ENCODE measurements around the gene RPH3AL.
"Not testable (repeated sequence)": the region's sequence is repeated elsewhere in the genome, so short reads cannot be mapped to it uniquely, and the experiment has no call there.

Gene RPH3AL

DNA sequence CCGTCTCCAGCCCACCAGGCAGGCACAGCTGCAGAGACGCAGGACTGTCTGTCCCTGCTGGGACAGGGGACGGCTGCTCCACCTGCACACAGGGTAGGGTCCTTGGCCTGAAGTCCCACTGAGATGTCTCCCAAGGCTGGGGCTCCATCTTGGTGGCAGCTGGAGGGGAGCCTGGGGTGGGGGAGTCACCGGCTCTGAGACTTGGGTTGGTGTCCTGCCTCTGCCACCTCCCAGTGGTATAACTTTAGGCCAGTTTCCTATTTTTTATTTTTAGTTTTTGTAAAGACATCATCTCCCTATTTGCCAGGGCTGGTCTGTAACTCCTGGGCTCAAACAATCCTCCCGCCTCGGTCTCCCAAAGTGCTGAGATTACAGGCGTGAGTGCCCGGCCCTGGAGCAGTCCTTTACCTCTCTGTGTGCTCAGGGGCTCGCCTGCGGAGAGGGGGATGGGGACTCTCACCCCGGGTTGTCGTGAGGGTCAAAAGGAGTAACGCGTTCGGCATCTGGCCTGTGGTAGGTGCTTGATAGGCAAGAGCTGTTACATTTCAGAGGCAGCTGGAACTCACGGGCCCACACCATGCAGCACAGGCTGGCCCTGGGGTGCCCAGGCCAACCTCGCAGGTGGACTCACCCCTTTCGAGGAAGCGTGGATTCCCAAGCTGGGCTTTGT, 124.5 kb downstream of the RPH3AL start:
- peak in 3 of 42 donors; percentile 11 to 28 (median 25) for DNase-seq
- intact Hi-C loops (cut with DNase I) = no loop called here

DNA sequence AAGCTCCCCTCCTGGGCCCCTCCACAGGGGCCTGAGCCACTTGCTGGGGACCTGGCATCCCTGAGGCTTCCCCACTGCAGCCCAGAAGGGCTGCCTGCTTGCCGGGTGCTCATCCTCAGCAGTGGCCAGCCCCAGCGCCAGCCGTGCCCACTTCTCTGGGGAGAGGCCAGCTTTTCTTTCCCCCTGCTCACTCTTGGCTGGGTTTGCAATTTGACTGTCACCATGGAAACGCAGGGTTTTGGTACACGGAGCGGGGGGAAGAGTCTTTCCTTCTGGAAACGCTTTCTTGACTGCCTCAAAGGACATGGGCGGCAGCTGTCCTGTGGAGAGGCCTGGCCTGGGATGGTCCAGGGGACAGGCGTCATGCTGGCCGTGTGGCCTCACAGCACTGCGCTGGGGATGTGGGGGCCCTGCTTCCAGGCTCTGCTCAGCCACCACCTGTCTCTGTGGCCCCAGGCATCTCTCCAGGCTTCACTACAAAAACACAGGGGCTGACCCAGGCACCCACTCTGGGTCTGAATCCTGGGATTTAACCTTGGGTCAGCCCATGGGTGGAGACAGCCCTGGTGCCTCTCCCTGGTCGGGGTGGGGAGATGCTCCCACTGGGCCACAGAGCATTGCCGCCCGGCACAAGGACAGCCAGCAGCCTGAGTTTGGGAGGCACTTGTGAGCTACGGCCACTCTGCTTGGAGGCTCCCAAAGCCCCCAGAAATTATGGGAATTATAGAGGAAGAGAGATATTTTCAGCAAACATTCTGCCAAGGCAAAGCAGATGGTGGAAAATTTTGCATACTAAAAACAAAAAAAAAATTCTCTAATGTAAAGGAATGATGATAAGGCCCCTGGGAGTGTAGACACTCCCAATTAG, 125.3 kb downstream of the RPH3AL start:
- intact Hi-C loops (cut with DNase I) = no loop called here
- DNase-seq = peak in 26 of 42 donors; percentile 19 to 67 (median 38)

DNA sequence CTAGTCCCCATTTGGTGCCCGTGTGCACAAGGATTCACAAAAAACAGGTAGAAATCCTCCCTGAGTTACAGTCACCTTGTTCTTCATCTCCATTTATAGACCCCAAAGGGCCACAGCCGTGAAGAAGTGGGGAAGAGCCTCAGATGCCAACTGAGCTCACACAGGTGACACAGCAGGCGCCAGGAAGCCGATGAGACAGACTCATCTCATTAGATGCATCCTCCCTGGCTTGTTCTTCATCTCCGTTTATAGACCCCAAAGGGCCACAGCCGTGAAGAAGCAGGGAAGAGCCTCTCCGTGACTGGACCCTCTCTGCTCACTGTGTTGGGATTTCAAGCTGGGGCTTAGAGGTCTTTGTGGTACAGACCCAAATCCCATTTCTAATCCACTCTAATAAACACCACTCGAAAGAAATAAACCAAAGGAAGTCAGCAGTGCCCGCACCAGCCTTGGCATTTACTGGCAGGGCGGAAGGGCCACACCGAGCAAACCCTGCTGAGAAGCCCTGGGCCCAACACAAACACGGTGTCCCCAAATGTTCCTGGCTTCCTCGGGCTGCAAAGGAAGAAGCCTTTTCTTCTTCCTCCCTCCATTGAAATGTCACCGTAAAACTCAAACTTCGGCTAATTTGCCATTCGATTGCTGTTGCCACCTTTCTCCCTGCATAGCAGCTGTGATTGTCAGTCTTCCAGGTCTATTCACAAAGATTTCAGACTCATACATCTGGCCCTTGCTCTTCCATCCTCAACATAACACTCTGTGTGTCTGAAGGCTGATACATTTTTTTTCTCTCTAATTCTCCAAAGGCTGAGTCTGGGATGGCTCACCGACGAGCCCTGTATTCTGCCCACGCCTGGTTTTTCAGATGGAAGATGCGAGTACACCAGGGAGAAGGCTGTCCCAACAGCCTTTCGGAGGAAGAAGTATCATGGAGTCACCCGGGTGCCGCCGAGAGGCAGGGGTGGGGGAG, 126.2 kb downstream of the RPH3AL start:
- DNase-seq = peak in 5 of 42 donors; percentile 6 to 48 (median 23)
- intact Hi-C loops (cut with DNase I) = no loop called here

DNA sequence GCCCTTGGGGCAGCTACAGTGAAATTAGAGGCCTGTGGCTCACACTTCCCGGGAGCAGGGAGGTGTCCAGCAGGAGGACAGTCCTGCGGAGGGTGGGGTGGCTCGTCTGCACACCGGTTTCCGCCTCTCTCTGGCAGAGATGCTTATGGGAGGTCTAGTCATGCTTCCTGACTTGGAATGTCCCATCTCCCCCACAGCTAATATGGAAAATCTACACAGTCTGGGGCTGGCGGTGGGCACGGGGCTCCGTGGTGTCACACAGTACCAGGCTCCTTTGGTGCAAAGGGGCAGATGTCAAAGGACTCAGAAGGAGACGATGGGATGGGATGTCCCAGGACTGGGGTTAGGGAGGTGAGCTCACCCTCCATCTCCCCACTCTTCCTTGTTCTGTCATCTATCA, 127.1 kb downstream of the RPH3AL start:
- DNase-seq = peak in 3 of 42 donors; percentile 5 to 20 (median 8)
- intact Hi-C loops (cut with DNase I) = no loop called here

DNA sequence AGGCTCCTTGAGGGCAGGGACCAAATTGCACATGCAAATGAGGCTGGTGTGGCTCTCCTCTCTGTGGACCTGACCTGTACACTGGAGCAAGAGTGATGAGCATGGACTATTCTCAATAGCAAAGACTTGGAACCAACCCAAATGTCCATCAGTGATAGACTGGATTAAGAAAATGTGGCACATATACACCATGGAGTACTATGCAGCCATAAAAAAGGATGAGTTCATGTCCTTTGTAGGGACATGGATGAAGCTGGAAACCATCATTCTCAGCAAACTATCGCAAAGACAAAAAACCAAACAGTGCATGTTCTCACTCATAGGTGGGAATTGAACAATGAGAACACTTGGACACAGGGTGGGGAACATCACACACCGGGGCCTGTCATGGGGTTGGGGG, 128.0 kb downstream of the RPH3AL start:
- DNase-seq; intact Hi-C loops (cut with DNase I): not testable (repeated sequence)

DNA sequence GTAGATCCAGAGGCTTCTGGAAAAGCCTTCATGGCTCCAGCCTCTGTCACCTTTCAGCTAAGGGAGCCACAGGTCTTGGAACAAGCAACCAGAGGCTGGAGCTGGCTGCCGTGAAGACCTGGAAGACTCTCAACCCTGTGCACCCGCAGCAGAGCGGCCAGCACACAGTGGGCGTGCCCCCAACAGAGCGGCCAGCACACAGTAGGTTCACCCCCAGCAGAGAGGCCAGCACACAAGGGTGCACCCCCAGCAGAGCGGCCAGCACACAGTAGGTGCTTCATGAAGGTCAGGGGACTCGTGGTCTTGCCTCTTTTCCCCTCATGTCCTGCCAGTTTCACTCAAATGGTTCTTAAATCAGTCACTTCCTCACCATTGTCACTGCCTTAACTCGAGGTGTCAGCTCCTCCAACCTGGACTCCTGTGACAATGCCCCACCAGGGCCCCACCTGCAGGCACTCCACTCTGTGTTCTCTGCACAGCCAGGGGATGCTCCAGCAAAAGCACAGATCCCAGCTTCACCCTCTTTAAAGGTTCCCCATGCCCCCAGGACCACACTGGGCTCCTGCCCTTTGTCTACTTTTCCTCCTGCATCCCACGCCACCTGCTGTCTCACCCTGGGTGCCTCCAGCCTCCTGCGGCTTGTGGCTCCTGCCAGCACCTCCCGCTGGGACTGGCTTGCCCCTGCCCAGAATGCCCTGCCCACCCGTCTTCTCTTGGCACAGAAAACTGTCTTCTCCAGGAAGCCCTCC, 128.7 kb downstream of the RPH3AL start:
- intact Hi-C loops (cut with DNase I) = no loop called here
- peak in 3 of 42 donors; percentile 9 to 22 (median 12) for DNase-seq

DNA sequence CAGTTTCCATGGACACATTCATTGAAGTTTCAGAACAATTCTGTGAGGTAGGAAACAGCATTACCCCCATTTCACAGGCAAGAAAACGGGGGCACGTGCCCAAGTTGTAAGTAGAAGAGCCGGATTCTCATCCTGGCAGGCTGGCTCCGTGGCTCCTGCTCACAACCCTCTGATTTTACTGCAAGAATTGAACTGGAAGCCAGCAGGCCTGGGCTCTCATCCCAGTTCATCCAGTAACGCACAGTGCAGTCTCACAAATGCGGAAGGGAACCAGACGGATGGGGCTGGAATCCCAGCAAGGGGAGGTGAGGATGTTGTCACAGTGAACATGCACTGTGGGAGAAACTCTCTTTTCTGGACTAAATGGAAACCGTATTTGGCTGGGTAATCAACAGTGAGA, 130.4 kb downstream of the RPH3AL start:
- intact Hi-C loops (cut with DNase I) = no loop called here
- DNase-seq = peak in 22 of 42 donors; percentile 0 to 75 (median 38)

DNA sequence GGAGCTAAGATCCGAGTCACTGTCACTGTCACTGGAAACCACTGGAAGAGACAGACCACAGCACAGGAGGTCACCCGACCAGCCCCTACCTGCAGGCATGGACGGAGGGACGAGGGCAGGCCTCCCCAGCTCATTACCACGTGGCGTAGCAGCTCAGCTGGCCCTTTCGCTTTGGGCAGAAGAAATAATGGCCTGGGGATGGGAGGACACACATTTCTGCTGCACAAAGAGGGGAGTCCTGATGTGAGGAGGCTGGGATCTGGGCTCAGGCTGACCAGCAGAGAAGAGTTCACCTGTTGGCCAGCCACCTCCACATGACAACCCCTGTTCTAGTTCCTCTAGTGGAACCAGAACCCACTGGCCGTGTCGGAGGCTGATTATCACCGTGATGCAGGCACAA, 132.9 kb downstream of the RPH3AL start:
- peak in 4 of 42 donors; percentile 1 to 18 (median 9) for DNase-seq
- intact Hi-C loops (cut with DNase I) = no loop called here

DNA sequence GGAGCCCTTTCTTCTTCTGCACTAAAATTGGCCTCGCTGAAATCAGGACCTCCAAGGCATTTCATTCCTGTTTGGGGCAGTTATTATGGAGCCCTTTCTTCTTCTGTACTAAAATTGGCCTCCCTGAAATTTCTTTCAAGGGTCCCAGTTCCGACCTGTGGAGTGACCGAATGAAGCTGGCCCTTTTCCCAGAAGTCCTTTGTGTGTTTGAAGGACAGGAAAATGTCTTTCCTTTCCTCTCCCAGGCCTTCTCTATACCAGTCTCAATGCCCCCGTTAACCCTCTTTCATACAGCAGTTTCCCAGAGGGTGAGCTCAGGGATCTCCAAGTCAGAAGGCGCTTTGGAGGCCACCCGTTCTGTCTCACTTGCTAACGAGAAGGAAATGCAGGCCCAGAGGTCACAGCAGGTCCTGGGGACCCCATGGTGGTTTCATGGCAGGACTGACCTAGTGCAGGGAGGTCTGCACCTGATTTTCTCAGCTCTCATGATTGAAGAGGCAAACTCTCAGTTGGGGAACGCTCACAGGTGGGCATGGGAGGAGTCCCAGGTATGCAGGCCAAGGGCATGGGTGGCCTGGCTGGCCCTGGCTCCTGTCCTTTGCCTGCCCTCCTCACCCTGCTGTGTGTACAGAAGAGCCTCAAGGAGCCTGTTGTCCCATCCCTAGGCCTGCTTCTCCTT, 134.0 kb downstream of the RPH3AL start:
- intact Hi-C loops (cut with DNase I) = no loop called here
- peak in 3 of 42 donors; percentile 15 to 23 (median 21) for DNase-seq

DNA sequence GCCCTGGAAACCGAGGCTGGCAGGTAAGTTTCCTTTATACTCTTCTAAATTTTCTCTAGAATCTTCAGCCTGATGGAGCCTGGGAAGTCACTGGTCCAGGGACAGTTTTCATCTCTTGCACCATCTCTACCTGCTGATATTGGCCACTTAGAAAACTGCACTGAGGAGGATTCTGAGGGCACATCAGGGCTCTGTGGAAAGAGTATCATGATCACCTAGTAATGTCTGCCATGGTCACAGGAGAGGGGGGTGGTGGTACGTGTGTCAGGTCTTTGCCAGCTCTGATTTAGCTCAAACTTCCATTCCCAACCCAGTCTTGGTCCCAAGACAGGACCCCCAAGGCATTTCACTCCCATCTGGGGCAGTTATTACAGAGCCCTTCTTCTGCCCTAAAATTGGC, 136.0 kb downstream of the RPH3AL start:
- no peak for DNase-seq

DNA sequence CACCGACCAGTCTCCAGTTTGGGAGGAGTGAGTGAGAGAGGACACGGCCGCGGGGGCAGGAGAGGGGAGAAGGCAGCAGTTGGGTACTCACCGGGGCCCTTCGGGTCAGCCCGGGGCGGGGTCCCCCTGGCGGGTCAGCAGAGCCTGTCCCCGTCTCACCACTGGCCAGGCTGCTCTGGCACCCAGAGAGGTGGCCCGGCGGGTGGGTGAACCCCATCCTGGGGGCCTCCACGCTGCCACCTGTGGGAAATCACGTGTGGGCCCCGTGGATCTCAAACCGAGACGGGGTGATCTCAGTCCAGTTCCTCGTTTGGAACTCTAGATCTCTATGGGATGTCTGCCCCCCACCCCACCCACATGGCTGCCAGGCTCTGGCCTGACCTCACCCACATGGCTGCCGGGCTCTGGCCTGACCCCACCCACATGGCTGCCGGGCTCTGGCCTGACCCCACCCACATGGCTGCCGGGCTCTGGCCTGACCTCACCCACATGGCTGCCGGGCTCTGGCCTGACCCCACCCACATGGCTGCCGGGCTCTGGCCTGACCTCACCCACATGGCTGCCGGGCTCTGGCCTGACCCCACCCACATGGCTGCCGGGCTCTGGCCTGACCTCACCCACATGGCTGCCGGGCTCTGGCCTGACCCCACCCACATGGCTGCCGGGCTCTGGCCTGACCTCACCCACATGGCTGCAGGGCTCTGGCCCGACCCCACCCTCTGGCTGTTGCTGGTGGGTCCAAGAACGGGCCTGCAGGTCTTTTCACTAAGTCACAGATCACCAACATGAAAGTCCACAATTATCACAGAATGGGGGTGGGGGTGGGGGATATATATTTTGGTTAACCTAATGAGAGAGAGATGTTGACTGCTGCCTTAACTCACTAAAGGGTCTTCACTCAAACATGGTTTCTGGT, 136.8 kb downstream of the RPH3AL start:
- intact Hi-C loops (cut with DNase I) = not testable (repeated sequence)
- DNase-seq = peak in 5 of 42 donors; percentile 19 to 57 (median 28)

More for the DNA sequence above, 136.0 kb downstream of the RPH3AL start:
- intact Hi-C loops (cut with DNase I) = no loop called here

DNA sequence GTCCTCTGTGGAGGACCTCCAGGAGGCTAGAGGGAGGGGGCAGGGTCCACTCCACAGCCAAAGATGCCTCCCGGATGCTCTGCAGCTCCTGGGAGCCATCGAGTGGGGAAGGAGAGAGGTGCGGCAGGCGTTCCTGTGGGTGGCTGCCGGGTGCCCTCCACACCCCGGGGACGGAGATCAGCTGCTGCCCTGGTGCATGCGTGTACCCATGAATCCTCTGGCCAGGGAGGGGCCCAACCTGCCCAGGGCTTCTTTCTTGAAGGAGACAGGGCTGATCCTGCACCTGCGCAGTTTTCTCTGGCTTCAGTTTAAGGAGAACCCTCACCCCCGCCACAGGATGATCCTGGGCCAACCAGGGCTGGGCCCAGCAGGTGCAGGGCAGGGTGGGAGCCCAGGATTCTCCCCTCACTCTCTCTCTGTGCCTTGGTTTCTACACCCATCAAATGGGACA, 137.7 kb downstream of the RPH3AL start:
- peak in 2 of 42 donors; percentile 9 to 22 for DNase-seq
- intact Hi-C loops (cut with DNase I) = no loop called here

DNA sequence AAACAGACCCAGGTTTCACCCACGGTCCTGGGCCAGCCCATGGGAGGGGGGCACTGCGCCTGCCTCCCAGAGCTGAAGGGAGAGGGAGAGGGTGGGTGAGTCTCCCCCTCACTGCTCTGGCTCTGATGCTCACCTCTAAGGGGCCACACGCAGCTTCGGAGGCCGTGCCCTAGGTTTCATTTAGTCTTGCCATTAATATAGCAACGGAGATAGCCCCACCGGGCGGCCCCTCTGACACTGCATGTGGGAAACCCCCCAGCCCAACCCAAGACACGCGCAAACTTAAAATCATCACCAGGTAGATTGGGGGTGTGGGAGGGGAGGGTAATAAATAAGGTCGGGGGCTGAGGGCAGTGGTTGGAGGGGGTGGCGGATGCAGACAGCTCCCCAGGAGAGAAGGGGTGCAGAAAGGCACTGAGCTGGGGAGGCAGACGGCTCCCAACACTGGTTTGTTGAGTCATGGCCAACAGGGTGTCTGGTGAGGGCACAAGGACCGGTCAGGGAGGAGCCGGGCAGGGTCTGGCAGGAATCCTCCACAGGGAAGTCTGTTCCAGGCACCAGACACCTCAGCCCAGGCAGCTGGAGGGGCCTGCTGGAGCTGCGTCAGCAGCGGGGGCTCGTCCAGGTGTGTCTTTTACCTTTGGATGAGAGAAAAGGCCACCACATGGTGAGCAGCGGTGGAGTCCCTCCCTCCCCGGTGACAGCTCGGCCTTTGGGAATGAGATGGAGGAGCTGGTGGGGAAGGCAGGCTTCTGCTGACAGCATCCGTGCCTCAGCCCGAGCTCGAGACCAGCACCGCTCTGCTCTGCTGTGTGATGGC, 139.1 kb downstream of the RPH3AL start:
- intact Hi-C loops (cut with DNase I) = no loop called here
- peak in 5 of 42 donors; percentile 5 to 27 (median 20) for DNase-seq

DNA sequence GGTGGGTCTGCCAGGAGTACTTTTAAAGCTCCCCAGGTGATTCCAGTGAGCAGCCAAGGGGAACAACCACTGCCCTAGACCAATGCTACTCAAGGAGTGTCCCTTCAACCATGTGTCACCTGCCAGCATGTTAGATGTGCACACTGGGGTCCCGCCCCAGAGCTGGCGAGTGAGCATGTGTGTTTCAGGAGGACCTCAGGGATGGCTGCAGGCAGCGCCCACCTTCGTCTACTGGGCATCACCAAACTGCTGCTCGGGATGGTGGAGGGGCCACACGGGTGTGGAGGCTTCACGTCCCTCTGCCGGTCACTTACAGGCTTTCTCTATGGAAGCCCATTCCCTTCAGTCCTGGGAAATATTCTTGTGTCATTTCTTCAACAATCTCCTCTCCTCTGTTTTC, 142.2 kb downstream of the RPH3AL start:
- intact Hi-C loops (cut with DNase I) = no loop called here
- peak in 4 of 42 donors; percentile 7 to 19 (median 14) for DNase-seq

DNA sequence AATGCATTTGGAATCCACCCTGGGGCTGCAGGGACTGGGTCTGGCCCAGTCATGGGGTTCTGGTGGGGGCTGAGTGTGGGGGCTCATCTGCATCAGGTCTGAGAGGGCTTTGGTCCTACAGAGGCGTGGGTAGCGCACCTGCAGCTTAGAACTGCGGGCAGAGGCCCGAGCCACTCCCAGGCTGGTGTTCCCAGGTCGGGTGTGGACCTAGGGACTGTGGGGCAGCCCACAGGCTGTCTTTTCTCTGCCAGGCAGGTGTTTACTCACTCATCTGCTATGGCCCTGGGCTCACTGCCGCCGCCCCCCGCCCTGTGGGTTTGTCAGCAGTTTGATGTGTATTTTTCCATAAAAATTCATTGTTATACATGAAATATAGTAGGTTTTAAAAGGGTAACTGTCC, 144.2 kb downstream of the RPH3AL start:
- intact Hi-C loops (cut with DNase I) = no loop called here
- DNase-seq = peak in 2 of 42 donors; percentile 22 to 28

DNA sequence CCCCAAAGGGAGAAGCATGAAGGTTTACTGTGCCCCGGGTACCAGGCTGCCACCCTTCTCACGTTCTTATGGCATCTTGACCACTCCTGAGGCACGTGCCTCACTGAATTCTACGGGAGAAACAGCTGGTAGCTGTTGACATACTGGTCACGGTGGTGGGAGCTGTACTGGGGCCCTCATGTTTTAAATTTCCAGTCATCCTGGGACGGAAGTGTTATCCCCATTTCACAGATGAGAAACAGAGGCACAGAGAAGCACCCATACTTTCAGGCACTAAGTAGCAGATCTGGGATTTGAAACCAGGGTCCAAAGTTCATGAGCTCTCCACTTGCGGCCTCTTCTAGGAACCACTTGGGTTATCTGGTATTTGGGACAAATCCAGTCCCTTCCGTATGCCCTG, 144.8 kb downstream of the RPH3AL start:
- peak in 1 of 42 donors; percentile 9 for DNase-seq
- intact Hi-C loops (cut with DNase I) = no loop called here
